Chondrocyte (in vitro differentiated cells): ENCODE data around the gene F2RL1. TPM values are rescaled to one million over a fixed set of nuclear protein-coding genes. Genes with fewer than 3 reads are reported as not detected.
"Not testable (repeated sequence)": the region's sequence is repeated elsewhere in the genome, so short reads cannot be mapped to it uniquely, and the experiment has no call there.

Source experiments
- DNase-seq: peaks from one replicate; pipeline ENCODE4 v3.0.0; 2021; ENCODE audit warnings: mixed read lengths, low spot score
- H3K27ac Mint-ChIP-seq: one replicate; pipeline ENCODE4 v1.8.0; 2021; ENCODE audit warnings: mild to moderate bottlenecking, moderate library complexity, mixed read lengths; ENCODE audit not compliant: unreplicated experiment
- H3K27me3 Mint-ChIP-seq: 2 replicates; pipeline ENCODE4 v1.8.0; 2021; ENCODE audit warnings: low read depth, mixed read lengths
- H3K36me3 Mint-ChIP-seq: 2 replicates; pipeline ENCODE4 v1.8.0; 2021; ENCODE audit warnings: low read depth, mixed read lengths
- H3K4me1 Mint-ChIP-seq: 2 replicates; pipeline ENCODE4 v1.8.0; 2021; ENCODE audit warnings: low read depth, mild to moderate bottlenecking, mixed read lengths
- H3K4me3 Mint-ChIP-seq: one replicate; pipeline ENCODE4 v1.8.0; 2021; ENCODE audit warnings: mild to moderate bottlenecking, moderate library complexity, mixed read lengths; ENCODE audit not compliant: unreplicated experiment
- H3K9me3 Mint-ChIP-seq: 2 replicates; pipeline ENCODE4 v1.8.0; 2021; ENCODE audit warnings: low read depth, mixed read lengths
- total RNA-seq: library from RNA; stranded (reverse); gene quantifications from 3 replicates; pipeline ENCODE4 v1.2.1, GENCODE V29; 2021
- TF ChIP-seq, protein P1 (sequence below): fragments of 200-600 bp; sonication (generic); IDR thresholded peaks from 2 replicates; pipeline ENCODE4 v1.5.0; 2021; ENCODE audit warnings: antibody characterized with exemption, mild to moderate bottlenecking, moderate library complexity

The F2RL1 gene
- total RNA-seq, 1 donor from 2014 or later = 1.2 TPM

DNA sequence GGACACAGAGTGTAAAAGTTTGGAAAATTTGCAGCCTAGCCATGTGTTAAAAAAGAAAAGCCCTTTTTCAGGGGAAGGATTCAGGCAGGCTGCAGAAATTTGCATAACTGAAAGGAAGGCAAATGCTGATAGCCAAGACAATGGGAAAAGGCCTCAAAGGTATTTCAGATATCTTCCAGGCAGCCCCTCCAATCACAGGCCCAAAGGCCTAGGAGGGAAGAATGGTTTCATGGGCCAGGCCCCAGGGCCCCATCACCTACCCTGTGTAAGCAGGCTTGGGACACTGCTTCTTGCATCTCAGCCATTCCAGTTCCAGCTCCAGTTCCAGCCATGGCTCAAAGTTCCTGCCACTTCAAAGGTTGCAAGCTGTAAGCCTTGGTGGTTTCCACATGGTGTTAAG, 35.8 kb downstream of the F2RL1 start:
- Mint-ChIP-seq H3K4me3 (no peak overlapping the region), H3K4me1 (no peaks in the 10 kb centered on the region), H3K27me3 (no peaks in the 10 kb centered on the region), H3K9me3 (no peaks in the 10 kb centered on the region), H3K27ac (no peak overlapping the region), H3K36me3 (no peaks in the 10 kb centered on the region)
- DNase-seq = no peak
- TF ChIP-seq, protein P1, sequence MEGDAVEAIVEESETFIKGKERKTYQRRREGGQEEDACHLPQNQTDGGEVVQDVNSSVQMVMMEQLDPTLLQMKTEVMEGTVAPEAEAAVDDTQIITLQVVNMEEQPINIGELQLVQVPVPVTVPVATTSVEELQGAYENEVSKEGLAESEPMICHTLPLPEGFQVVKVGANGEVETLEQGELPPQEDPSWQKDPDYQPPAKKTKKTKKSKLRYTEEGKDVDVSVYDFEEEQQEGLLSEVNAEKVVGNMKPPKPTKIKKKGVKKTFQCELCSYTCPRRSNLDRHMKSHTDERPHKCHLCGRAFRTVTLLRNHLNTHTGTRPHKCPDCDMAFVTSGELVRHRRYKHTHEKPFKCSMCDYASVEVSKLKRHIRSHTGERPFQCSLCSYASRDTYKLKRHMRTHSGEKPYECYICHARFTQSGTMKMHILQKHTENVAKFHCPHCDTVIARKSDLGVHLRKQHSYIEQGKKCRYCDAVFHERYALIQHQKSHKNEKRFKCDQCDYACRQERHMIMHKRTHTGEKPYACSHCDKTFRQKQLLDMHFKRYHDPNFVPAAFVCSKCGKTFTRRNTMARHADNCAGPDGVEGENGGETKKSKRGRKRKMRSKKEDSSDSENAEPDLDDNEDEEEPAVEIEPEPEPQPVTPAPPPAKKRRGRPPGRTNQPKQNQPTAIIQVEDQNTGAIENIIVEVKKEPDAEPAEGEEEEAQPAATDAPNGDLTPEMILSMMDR = no peak

GRCh38 chr5:76855501-76855900, 36.7 kb downstream of the F2RL1 start:
- H3K4me3 Mint-ChIP-seq, H3K27me3 Mint-ChIP-seq, DNase-seq, H3K36me3 Mint-ChIP-seq, H3K27ac Mint-ChIP-seq, H3K9me3 Mint-ChIP-seq, H3K4me1 Mint-ChIP-seq: not testable (repeated sequence)

GRCh38 chr5:76855961-76856360, 37.1 kb downstream of the F2RL1 start:
- TF ChIP-seq, protein P1 = no peak
- no peaks in the 10 kb centered on the region for H3K4me1 Mint-ChIP-seq
- no peak overlapping the region for H3K27ac Mint-ChIP-seq
- no peaks in the 10 kb centered on the region for H3K36me3 Mint-ChIP-seq
- H3K4me3 Mint-ChIP-seq = no peak overlapping the region
- no peaks in the 10 kb centered on the region for H3K27me3 Mint-ChIP-seq
- no peaks in the 10 kb centered on the region for H3K9me3 Mint-ChIP-seq
- DNase-seq = no peak

DNA sequence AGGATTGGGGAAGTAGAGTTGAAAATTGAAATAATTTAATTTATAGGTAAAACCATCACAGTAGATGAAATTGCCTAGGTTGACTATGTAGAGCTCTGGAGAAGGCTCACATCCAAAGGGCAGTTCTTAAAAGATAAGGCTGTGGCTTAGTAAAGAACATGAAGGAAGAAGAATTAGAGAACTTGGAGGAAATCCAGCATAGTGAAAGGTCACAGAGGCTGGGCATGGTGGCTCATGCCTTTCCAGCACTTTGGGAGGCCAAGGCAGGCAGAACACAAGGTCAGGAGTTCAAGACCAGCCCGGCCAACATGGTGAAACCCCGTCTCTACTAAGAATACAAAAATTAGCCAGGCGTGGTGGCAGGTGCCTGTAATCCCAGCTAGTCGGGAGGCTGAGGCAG, 38.0 kb downstream of the F2RL1 start:
- H3K9me3 Mint-ChIP-seq, H3K27me3 Mint-ChIP-seq, H3K4me3 Mint-ChIP-seq, H3K36me3 Mint-ChIP-seq, DNase-seq, H3K4me1 Mint-ChIP-seq, H3K27ac Mint-ChIP-seq: not testable (repeated sequence)

DNA sequence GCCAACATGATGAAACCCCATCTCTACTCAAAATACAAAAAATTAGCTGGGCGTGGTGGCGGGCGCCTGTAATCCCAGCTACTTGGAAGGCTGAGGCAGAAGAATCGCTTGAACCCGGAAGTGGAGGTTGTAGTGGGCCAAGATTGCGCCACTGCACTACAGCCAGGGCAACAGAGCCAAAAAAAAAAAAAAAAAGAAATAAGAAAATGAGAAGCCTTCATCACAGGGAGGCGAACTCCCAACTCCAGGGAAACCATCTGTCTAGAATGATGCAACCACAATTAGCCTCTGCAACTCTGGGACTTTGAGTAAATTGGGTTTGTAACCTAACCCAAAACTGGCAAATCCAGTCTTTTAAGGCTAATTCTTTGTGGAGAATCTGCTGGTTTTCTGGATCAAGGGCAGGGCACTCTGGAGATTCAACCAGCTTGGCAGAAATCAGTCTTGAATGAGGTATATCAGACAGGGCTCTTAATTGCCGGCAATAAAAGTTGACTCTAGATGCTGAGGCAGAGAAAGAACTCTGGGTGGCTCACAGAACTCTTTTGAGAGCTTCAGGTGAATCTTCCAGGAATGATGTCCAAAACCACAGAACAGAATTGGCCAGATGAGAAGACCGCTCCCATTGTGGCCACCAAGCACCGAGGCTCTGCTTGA, 40.9 kb downstream of the F2RL1 start:
- H3K27me3 Mint-ChIP-seq = no peaks in the 10 kb centered on the region
- no peak overlapping the region for H3K4me3 Mint-ChIP-seq
- no peaks in the 10 kb centered on the region for H3K36me3 Mint-ChIP-seq
- no peak for DNase-seq
- peaks cover 6% of the 10 kb centered on the region for H3K4me1 Mint-ChIP-seq
- TF ChIP-seq, protein P1 = no peak
- H3K27ac Mint-ChIP-seq = no peak overlapping the region
- H3K9me3 Mint-ChIP-seq = no peaks in the 10 kb centered on the region

- no peak for DNase-seq
- H3K9me3 Mint-ChIP-seq = no peaks in the 10 kb centered on the region
- TF ChIP-seq, protein P1 = no peak
- H3K27ac Mint-ChIP-seq = no peak overlapping the region
- no peaks in the 10 kb centered on the region for H3K36me3 Mint-ChIP-seq
- no peaks in the 10 kb centered on the region for H3K27me3 Mint-ChIP-seq
- peaks cover 6% of the 10 kb centered on the region for H3K4me1 Mint-ChIP-seq
- no peak overlapping the region for H3K4me3 Mint-ChIP-seq
These were observed 42.8 kb downstream of the F2RL1 start for GRCh38 chr5:76861612-76862011.
